ENCODE measurements around the gene KLK4. TPM values are rescaled to one million over a fixed set of nuclear protein-coding genes. Genes with fewer than 3 reads are reported as not detected.

Gene KLK4
- polyA plus RNA-seq, 1 of the 3 experiments (the other 2 are of a cell fraction) = not detected

- no peak overlapping the region for H3K9ac ChIP-seq
- H3K9me2 ChIP-seq = no peaks in the 10 kb centered on the region
- H2AFZ ChIP-seq (ENCODE audit: low read depth) = no peak overlapping the region
- no peaks in the 10 kb centered on the region for H3K9me3 ChIP-seq
- peaks cover 42% of the 10 kb centered on the region; the same call in 1 of the 2 replicates for H3K27me3 ChIP-seq (ENCODE audit: insufficient read depth)
- no peak overlapping the region for H3K27ac ChIP-seq (ENCODE audit: low read depth in 2 of 2, low read length in 1 of 2)
- H4K20me1 ChIP-seq (ENCODE audit: insufficient read depth) = no peaks in the 10 kb centered on the region
- H3F3A ChIP-seq (replicated peaks; ENCODE audit: insufficient read depth) = no peaks in the 10 kb centered on the region
- no peak for TF ChIP-seq FOXJ3 (CRISPR knock-in tag; IDR thresholded peaks at IDR 0.05)
- TF ChIP-seq GATA2 (CRISPR knock-in tag; IDR thresholded peaks at IDR 0.05) = no peak
- TF ChIP-seq ELF1 (IDR thresholded peaks at IDR 0.05) = no peak
- TF ChIP-seq TCF12 (IDR thresholded peaks at IDR 0.05) = no peak
- no peak for TF ChIP-seq FOXM1 (IDR thresholded peaks at IDR 0.05; ENCODE audit: low read depth)
- no peak for TF ChIP-seq EZH2phosphoT487 (IDR thresholded peaks at IDR 0.05; ENCODE audit: borderline replicate concordance, low read depth)
- TF ChIP-seq RFX5 (IDR thresholded peaks at IDR 0.05; ENCODE audit: low read length) = no peak
- no peak for TF ChIP-seq MAX (IDR thresholded peaks at IDR 0.05; ENCODE audit: low read depth)
- TF ChIP-seq, protein P1, sequence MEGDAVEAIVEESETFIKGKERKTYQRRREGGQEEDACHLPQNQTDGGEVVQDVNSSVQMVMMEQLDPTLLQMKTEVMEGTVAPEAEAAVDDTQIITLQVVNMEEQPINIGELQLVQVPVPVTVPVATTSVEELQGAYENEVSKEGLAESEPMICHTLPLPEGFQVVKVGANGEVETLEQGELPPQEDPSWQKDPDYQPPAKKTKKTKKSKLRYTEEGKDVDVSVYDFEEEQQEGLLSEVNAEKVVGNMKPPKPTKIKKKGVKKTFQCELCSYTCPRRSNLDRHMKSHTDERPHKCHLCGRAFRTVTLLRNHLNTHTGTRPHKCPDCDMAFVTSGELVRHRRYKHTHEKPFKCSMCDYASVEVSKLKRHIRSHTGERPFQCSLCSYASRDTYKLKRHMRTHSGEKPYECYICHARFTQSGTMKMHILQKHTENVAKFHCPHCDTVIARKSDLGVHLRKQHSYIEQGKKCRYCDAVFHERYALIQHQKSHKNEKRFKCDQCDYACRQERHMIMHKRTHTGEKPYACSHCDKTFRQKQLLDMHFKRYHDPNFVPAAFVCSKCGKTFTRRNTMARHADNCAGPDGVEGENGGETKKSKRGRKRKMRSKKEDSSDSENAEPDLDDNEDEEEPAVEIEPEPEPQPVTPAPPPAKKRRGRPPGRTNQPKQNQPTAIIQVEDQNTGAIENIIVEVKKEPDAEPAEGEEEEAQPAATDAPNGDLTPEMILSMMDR (IDR thresholded peaks at IDR 0.05) = no peak
- no peaks in the 10 kb centered on the region for H3K36me3 ChIP-seq (replicated peaks in 1 of 2; ENCODE audit: control insufficient read depth in 1 of 2, insufficient read depth in 2 of 2, low read length in 1 of 2)
- no peak overlapping the region for H3K4me3 ChIP-seq (ENCODE audit: low read depth in 2 of 2, low read length in 1 of 2)
- H3K4me2 ChIP-seq = no peak overlapping the region
- no peaks in the 10 kb centered on the region for H3K79me2 ChIP-seq (ENCODE audit: insufficient read depth)
- no peaks in the 10 kb centered on the region for H3K4me1 ChIP-seq (ENCODE audit: control insufficient read depth in 1 of 2, insufficient read depth in 2 of 2, low read depth in 1 of 2, low read length in 1 of 2)
- ChIA-PET CTCF (no interaction called here), POLR2A (no interaction called here)
- WGBS (ENCODE audit: low lambda C conversion rate) = 3% methylated on average over 8 of the region's 8 CpGs
- no peak for DNase-seq
Observed at GRCh38 chr19:50957587-50957986, 46.4 kb upstream of the KLK4 start.

DNA sequence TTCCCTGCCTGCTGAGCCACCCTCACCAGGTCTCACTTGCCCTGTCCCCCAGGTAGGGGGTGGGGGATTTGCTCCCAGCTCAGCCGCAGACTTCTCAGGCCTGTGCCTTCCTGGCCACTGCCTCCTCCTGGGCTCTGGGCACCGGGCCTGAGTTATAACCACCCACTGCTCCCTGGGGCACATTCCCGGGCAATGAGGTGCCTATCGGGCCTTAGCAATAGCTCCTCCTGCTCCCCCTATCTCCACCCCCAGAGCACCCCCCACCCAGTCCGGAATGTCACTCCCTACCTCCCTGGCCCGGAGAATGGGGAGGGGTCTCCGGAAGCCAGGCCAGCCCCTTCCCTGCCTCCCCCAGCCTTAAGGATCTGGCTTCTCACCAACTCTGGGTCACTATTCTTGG lies 41.7 kb upstream of the KLK4 start, which contains the start of gene KLK5:
KLK5 (minus strand) TSS at position 129 of the 400 bp plus-strand sequence. CDS start 381 bp downstream, outside the sequence.
- H3K27ac ChIP-seq (ENCODE audit: low read depth in 2 of 2, low read length in 1 of 2) = no peak within 1 kb of the TSS
- WGBS (ENCODE audit: low lambda C conversion rate) = 9% methylated on average over 7 of the region's 7 CpGs
- no peaks in the 10 kb centered on the region for H3K36me3 ChIP-seq (replicated peaks in 1 of 2; ENCODE audit: control insufficient read depth in 1 of 2, insufficient read depth in 2 of 2, low read length in 1 of 2)
- no peak within 1 kb of the TSS for H3K4me3 ChIP-seq (ENCODE audit: low read depth in 2 of 2, low read length in 1 of 2)
- no peak for DNase-seq
- ChIA-PET CTCF (no interaction called here), POLR2A (no interaction called here)
- no peak within 1 kb of the TSS for H3K4me2 ChIP-seq
- no peaks in the 10 kb centered on the region for H3F3A ChIP-seq (replicated peaks; ENCODE audit: insufficient read depth)
- H3K9me2 ChIP-seq = no peaks in the 10 kb centered on the region
- no peaks in the 10 kb centered on the region for H4K20me1 ChIP-seq (ENCODE audit: insufficient read depth)
- H3K4me1 ChIP-seq (ENCODE audit: control insufficient read depth in 1 of 2, insufficient read depth in 2 of 2, low read depth in 1 of 2, low read length in 1 of 2) = no peaks in the 10 kb centered on the region
- H2AFZ ChIP-seq (ENCODE audit: low read depth) = no peak within 1 kb of the TSS
- H3K79me2 ChIP-seq (ENCODE audit: insufficient read depth) = no peaks in the 10 kb centered on the region
- no peak within 1 kb of the TSS for H3K9ac ChIP-seq
- H3K9me3 ChIP-seq = no peaks in the 10 kb centered on the region
- TF ChIP-seq, protein P1 (IDR thresholded peaks at IDR 0.05) = no peak
- TF ChIP-seq MEF2A (IDR thresholded peaks at IDR 0.05; ENCODE audit: borderline replicate concordance, low read depth) (no peak), POLR2AphosphoS5 (IDR thresholded peaks at IDR 0.05; ENCODE audit: low read depth, low read length) (no peak), IRF3 (IDR thresholded peaks at IDR 0.05; ENCODE audit: low read depth, low read length) (no peak), EZH2phosphoT487 (IDR thresholded peaks at IDR 0.05; ENCODE audit: borderline replicate concordance, low read depth) (no peak), RCOR1 (IDR thresholded peaks at IDR 0.05; ENCODE audit: low read length) (no peak), TCF12 (IDR thresholded peaks at IDR 0.05) (no peak), NRF1 (IDR thresholded peaks at IDR 0.05; ENCODE audit: low read depth, low read length) (no peak), ELF1 (IDR thresholded peaks at IDR 0.05) (no peak), RFX5 (IDR thresholded peaks at IDR 0.05; ENCODE audit: low read length) (no peak)
- TF ChIP-seq, protein P2, sequence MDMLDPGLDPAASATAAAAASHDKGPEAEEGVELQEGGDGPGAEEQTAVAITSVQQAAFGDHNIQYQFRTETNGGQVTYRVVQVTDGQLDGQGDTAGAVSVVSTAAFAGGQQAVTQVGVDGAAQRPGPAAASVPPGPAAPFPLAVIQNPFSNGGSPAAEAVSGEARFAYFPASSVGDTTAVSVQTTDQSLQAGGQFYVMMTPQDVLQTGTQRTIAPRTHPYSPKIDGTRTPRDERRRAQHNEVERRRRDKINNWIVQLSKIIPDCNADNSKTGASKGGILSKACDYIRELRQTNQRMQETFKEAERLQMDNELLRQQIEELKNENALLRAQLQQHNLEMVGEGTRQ (IDR thresholded peaks at IDR 0.05; ENCODE audit: borderline replicate concordance, low read depth, low read length) = no peak
- H3K27me3 ChIP-seq (ENCODE audit: insufficient read depth) = peaks cover 50% of the 10 kb centered on the region; the same call in 1 of the 2 replicates

All from SK-N-SH (cell line).